Spleen (tissue), 7 donors: Measurements from ENCODE around the gene APH1A.

ENCODE experiments used
- CTCF ChIP-seq, 11 experiments: fragments of 200-600 bp in 7 of 11; fragments of 450-650 bp in 4 of 11; sonication (generic) in 4 of 11; IDR thresholded peaks in 8 of 11; conservative IDR thresholded peaks in 3 of 11; 1 replicate in 7 of 11; 2 replicates in 4 of 11; pipeline versions ENCODE4 v1.4.0 to v1.8.0; 2016 to 2021; ENCODE audit warnings: antibody characterized with exemption in 11 of 11, inconsistent platforms in 4 of 11, mild to moderate bottlenecking in 1 of 11
- POLR2A ChIP-seq, 3 donors: fragments of 450-650 bp; IDR thresholded peaks; one replicate each; pipeline ENCODE4 v1.5.1; 2017; ENCODE audit warnings: antibody characterized with exemption in 3 of 3, mild to moderate bottlenecking in 1 of 3
- donor health status: DM: no; HTN: no; CAD: no; lungs with moderate emphysema.
- donor health status: DM: no; HTN: no; CAD: no.
- donor health status: DM: no; HTN: no; CAD: no.

- no peak for TF ChIP-seq CTCF (IDR thresholded peaks at IDR 0.05 in 8 of 11, conservative IDR thresholded peaks at IDR 0.05 in 3 of 11)
- no peak for TF ChIP-seq POLR2A (IDR thresholded peaks at IDR 0.05)
These were observed 33.4 kb downstream of the APH1A start for GRCh38 chr1:150235294-150235851.
